LNCAP (cell line): ENCODE data around the gene FABP7.

Experiments
- CTCF ChIP-seq: fragments of 450-650 bp; IDR thresholded peaks from 2 replicates; pipeline ENCODE4 v1.5.1; 2017; ENCODE audit warnings: mild to moderate bottlenecking

The FABP7 gene

GRCh38 chr6:122790423-122791309 is 11.2 kb downstream of the FABP7 start:
- no peak for TF ChIP-seq CTCF

- TF ChIP-seq CTCF = no peak
Measured at GRCh38 chr6:122791310-122791679, 11.8 kb downstream of the FABP7 start.

- TF ChIP-seq CTCF = no peak
Measured at GRCh38 chr6:122792766-122793165, 13.2 kb downstream of the FABP7 start.

GRCh38 chr6:122797537-122797936 is 18.0 kb downstream of the FABP7 start:
- TF ChIP-seq CTCF = no peak

GRCh38 chr6:122798099-122798641 is 18.7 kb downstream of the FABP7 start:
- no peak for TF ChIP-seq CTCF

GRCh38 chr6:122799140-122799745 is 19.7 kb downstream of the FABP7 start:
- no peak for TF ChIP-seq CTCF

GRCh38 chr6:122799916-122800686 is 20.6 kb downstream of the FABP7 start:
- no peak for TF ChIP-seq CTCF
